ENCODE measurements around the gene HEATR9.
"Not testable (repeated sequence)": the region's sequence is repeated elsewhere in the genome, so short reads cannot be mapped to it uniquely, and the experiment has no call there.

HEATR9 gene

GRCh38 chr17:35868737-35869136 is at the start of gene HEATR9:
Gene HEATR9 (minus strand): TSS chr17:35868891. CDS start chr17:35868742, 149 bp downstream.
- no peak for ATAC-seq

GRCh38 chr17:35917519-35918213 is 49.0 kb upstream of the HEATR9 start:
- ATAC-seq = no peak

- ATAC-seq = no peak
These were observed 46.7 kb upstream of the HEATR9 start for GRCh38 chr17:35915153-35915964.

DNA sequence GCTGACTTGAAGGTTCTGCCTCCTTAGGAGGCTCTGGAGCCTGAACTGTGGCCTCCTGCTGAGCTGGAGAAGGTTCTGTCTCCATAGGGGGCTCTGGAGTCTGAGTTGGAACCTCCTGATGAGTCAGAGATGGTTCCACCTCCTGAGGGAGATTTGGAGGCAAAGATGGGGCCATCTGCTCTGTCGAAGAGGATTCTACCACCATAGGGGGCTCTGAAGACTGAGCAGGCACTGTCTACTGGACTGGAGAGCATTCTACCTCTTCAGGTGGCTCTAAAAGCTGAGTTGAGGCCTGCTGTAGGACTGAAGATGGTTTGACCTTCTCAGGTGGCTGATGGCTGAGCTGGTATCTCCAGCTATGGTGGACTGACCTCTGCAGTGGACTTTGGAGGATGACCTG is 45.7 kb upstream of the HEATR9 start:
- ATAC-seq = no peak

DNA sequence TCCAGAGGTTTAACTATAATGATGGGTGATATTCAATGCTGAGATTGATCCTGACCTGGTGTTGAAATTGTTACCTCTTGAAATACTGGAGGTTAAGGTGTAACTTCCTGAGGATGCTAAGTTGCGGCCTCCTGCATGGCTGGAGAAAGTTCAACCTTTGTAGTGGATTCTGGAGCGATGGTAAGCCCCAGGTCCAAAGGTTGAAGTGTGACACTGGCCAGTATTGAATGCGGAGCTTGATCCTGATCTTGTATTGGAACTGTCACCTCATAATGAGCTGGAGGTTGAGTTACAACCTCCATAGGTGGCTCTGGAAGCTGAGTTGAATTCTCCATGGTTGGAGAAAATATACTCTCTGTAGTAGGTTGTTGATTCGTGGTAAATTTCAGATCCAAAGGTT is 44.9 kb upstream of the HEATR9 start:
- no peak for ATAC-seq

DNA sequence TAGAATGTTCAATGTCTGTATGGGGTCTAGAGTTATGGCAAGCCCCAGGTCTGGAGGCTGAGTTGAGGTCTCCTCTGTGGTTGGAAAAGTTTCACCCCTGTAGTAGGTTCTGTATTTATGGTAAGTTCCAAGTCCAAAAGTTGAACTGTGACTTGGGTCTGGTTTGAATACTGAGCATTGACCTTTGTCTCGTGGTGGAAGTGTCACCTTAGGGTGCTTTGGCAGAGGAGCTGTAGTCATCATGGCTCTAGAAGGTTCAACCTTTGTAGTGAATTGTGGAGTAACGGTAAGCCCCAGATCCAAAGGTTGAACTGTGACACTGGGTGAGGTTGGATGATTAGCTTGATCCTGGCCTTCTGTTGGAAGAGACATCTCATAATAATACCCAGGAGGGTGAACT is 44.3 kb upstream of the HEATR9 start:
- ATAC-seq = no peak

DNA sequence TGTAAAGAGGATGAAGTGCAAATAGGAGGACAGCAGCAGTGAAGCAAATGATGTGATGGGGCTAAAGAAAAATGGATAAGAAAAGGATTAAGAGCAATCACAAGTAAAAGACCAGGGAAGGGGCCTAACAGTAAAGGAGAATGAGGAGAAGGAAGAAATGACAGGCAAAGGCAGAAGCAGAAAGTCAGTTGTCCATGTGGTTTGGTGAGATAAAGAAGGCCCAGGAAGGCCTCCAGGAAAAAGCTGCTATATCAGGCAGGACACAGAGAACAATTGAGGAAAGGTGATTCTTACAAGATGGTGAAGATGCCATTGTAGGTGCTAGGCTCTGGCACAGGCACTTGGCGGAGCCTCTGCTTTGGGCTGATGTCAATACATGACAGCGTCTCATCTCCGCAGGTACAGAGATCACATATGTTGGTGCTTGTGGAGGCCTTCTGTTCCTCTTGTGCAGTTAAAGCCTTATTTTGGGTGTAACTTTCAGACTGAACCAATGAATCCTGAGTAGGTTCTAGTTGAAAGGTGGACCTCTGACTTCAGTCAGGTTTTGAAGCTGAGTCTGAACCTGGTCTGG is 43.7 kb upstream of the HEATR9 start:
- ATAC-seq = no peak

- no peak for ATAC-seq
These were observed 40.7 kb upstream of the HEATR9 start for GRCh38 chr17:35909408-35909807.

- ATAC-seq = no peak
These were observed 39.0 kb upstream of the HEATR9 start for GRCh38 chr17:35907691-35908090.

- no peak for ATAC-seq
These were observed 38.4 kb upstream of the HEATR9 start for GRCh38 chr17:35906926-35907637.

GRCh38 chr17:35906191-35906925 is 37.7 kb upstream of the HEATR9 start:
- no peak for ATAC-seq

GRCh38 chr17:35903451-35903850 is 34.8 kb upstream of the HEATR9 start:
- no peak for ATAC-seq

- no peak for ATAC-seq
These were observed 33.0 kb upstream of the HEATR9 start for GRCh38 chr17:35901631-35902175.

DNA sequence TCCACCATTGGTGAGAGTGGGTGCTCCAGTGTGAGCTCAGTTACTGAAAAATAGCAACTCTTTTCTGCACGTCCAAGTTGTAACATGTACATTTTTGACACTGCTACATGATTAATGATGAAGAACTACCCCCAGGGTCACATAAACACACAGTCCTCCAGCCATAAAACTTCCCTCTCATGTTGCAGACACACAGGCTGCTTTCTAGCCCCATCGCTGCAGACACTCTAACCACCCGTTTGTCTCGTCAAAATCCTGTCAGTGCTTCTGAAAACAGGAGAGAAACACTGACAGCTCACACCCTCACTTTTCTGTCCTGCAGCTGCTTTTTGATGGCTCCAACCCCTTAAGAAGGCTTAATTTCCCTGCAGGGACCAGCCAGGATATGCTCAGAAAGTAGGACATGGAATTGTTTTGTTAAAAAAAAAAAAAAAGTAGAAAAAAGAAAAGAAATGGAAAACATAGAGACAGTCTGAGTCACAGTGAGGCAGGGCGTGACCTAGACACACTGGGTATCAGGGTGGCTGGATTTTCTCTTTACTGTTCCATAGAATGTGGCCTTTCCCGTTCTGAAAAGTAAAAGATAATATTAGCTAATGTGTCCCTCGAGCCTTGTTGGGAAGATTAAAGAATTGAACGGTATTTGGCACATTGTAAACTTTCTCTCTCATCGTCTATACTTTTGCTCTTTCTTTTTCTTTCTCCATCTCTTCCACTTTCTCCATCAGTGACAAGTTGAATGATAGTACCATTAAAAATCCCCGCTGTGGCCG is 32.2 kb upstream of the HEATR9 start:
- no peak for ATAC-seq

DNA sequence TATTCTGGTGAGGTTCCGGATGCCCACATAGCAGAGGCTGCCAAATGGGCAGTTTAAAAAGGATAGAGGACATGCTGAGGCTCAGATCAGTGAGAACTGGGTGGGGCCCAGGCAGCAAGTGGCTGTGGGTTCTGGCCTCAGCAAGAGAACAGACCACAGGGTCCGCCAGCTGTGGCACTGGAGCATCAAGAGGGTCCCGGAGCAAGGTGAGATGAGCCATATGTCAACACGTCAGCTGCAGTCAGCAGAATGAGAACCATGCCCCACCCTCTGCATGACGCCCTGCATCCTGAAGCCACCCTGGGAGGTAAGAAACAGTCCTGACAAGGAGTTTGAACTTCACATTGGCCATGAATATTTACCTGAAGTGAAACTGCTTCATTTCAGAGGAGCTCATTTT is 31.6 kb upstream of the HEATR9 start:
- ATAC-seq = no peak

DNA sequence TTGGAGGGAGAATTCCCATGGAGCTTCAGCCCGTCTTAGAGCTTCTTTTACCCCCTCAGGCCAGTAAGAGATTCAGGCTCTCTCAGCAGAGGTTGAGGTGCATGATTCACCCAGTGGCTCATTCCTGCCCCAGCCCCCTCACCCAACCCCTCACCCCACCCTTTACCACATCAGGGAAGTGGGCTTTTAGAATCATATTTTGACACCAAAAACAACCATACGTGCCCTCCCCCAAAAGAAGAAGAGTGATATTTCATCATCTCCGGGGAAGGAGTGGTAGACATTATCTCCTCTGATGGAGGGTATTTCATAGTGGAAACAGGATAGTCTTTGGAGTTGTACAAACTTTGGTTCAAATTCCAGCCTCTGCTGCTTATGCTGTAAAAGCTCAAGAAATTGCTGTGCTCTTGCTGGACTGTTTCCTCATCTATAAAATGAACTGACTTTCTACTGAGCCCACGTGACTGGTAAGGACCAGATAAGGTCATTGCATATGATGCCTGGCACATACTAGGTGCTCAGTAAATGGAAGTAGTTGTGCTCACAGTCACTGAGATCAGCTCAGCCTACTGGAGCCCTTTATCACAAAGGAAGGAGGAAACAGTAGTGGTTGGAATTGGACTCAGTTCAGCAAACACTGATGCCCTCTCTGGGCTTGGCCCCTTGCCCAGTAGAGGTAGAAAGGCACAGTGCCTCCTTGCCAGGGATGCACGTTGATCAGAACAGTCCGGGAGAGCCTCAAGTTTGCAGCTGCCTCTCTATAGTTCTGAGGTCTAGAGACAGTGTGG is 29.8 kb upstream of the HEATR9 start:
- ATAC-seq = peak; percentile 30 to 58

- not testable (repeated sequence) for ATAC-seq
These were observed 29.1 kb upstream of the HEATR9 start for GRCh38 chr17:35897772-35898171.

GRCh38 chr17:35895636-35896587 is 27.2 kb upstream of the HEATR9 start:
- ATAC-seq = peak in 1 of 2 donors; percentile 22

DNA sequence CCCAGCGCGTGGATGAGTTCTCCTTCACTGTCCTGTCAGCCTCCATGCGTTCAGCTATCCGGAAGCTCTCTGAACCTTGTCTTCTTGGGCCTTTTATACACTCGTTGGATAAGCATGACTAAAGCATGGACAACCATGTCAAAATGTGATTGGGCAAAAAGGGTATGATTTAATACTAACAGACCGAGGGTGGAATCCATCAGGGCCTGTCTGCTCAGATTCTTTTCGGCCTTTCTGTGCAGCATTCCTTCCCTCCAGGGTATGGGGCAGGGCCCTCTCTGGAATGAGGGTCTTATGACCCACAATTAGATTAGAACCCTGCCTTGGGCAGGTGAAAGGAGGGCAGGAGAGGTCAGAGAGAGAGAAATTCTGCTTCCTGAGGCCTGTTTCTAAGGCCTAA is 25.5 kb upstream of the HEATR9 start:
- ATAC-seq = no peak
